Muscle of leg (tissue), 11 donors: ENCODE data around the gene FAM131C. TPM values are rescaled to one million over a fixed set of nuclear protein-coding genes. Genes with fewer than 3 reads are reported as not detected.
A peak's percentile ranks its signal among the peaks of the same experiment; 100 is the strongest.

Source experiments
- DNase-seq: peaks from one replicate; pipeline ENCODE4 v3.0.0; 2013
- H3K27ac ChIP-seq: one replicate; pipeline ENCODE4 v1.5.1; 2013; ENCODE audit warnings: mild to moderate bottlenecking, low read length, control low read depth
- H3K27me3 ChIP-seq: one replicate; pipeline ENCODE4 v1.6.1; 2013; ENCODE audit warnings: low read length; ENCODE audit not compliant: control insufficient read depth, insufficient read depth
- H3K36me3 ChIP-seq: one replicate; pipeline ENCODE4 v1.6.1; 2013; ENCODE audit warnings: low read length; ENCODE audit not compliant: control insufficient read depth, insufficient read depth
- H3K4me1 ChIP-seq: one replicate; pipeline ENCODE4 v1.6.1; 2013; ENCODE audit warnings: low read length; ENCODE audit not compliant: control insufficient read depth, insufficient read depth
- H3K4me3 ChIP-seq: one replicate; pipeline ENCODE4 v1.5.1; 2013; ENCODE audit warnings: low read length, control low read depth
- H3K9me3 ChIP-seq: replicated peaks from 2 replicates; pipeline ENCODE4 v1.6.1; 2013; ENCODE audit warnings: low read depth, low read length; ENCODE audit not compliant: control insufficient read depth
- WGBS: methylation state at CpG from one replicate; pipeline ENCODE4 v1.1.5; 2013; ENCODE audit warnings: missing lambda C conversion rate; ENCODE audit not compliant: insufficient coverage; 5-methylcytosine and 5-hydroxymethylcytosine counted together
- polyA plus RNA-seq, 8 donors: library from polyadenylated mRNA; unstranded; fragments of 120-200 nt; gene quantifications; one replicate each; pipeline versions ENCODE4 v1.2.1 to v1.2.3, GENCODE V29; 2013; ENCODE audit warnings: inconsistent platforms in 1 of 8, low replicate concordance in 1 of 8; ENCODE audit not compliant: insufficient read length in 8 of 8, insufficient read depth in 1 of 8
- total RNA-seq: library from RNA; stranded (reverse); fragments of 120-200 nt; gene quantifications from one replicate; pipeline ENCODE4 v1.2.4, GENCODE V29; 2013

FAM131C gene
- total and polyA plus RNA-seq, 9 donors: 0.09 to 0.53 (median 0.12) TPM; not detected in 2

- H3K36me3 ChIP-seq: no peaks in the 10 kb centered on the region
- peaks cover 2% of the 10 kb centered on the region for H3K27me3 ChIP-seq
- H3K4me3 ChIP-seq: no peak overlapping the region
- no peaks in the 10 kb centered on the region for H3K9me3 ChIP-seq
- 59% methylated on average over 7 of the region's 9 CpGs for WGBS
- H3K4me1 ChIP-seq: peaks cover 18% of the 10 kb centered on the region
- no peak overlapping the region for H3K27ac ChIP-seq
- no peak for DNase-seq
Measured at GRCh38 chr1:16088996-16089395, 15.5 kb upstream of the FAM131C start.

GRCh38 chr1:16088351-16088911 lies 15.0 kb upstream of the FAM131C start:
- 59% methylated on average over 13 of the region's 17 CpGs for WGBS
- H3K27ac ChIP-seq: no peak overlapping the region
- H3K27me3 ChIP-seq: peaks cover 2% of the 10 kb centered on the region

GRCh38 chr1:16087733-16088132 lies 14.3 kb upstream of the FAM131C start:
- H3K27ac ChIP-seq: no peak overlapping the region
- WGBS: 67% methylated on average over 1 of the region's 7 CpGs

More at GRCh38 chr1:16088351-16088911, 15.0 kb upstream of the FAM131C start:
- Histone ChIP-seq H3K36me3 (no peaks in the 10 kb centered on the region), H3K9me3 (no peaks in the 10 kb centered on the region), H3K4me1 (peaks cover 18% of the 10 kb centered on the region), H3K4me3 (no peak overlapping the region)
- no peak for DNase-seq

GRCh38 chr1:16085522-16085921 lies 12.1 kb upstream of the FAM131C start:
- Histone ChIP-seq H3K4me1 (peaks cover 18% of the 10 kb centered on the region), H3K4me3 (no peak overlapping the region), H3K27me3 (no peaks in the 10 kb centered on the region), H3K36me3 (no peaks in the 10 kb centered on the region), H3K27ac (no peak overlapping the region), H3K9me3 (no peaks in the 10 kb centered on the region)
- WGBS: 94% methylated on average over 2 of the region's 6 CpGs
- DNase-seq: no peak

More at GRCh38 chr1:16087733-16088132, 14.3 kb upstream of the FAM131C start:
- DNase-seq: no peak
- H3K4me3 ChIP-seq: no peak overlapping the region
- no peaks in the 10 kb centered on the region for H3K9me3 ChIP-seq
- peaks cover 2% of the 10 kb centered on the region for H3K27me3 ChIP-seq
- H3K36me3 ChIP-seq: no peaks in the 10 kb centered on the region
- peaks cover 18% of the 10 kb centered on the region for H3K4me1 ChIP-seq

GRCh38 chr1:16083486-16083885 lies 10.0 kb upstream of the FAM131C start:
- Histone ChIP-seq H3K4me1 (peaks cover 19% of the 10 kb centered on the region), H3K4me3 (no peak overlapping the region), H3K36me3 (no peaks in the 10 kb centered on the region), H3K9me3 (no peaks in the 10 kb centered on the region), H3K27ac (no peak overlapping the region), H3K27me3 (no peaks in the 10 kb centered on the region)
- 73% methylated on average over 2 of the region's 5 CpGs for WGBS
- DNase-seq: no peak

GRCh38 chr1:16082283-16083038 lies 9.0 kb upstream of the FAM131C start:
- peaks cover 12% of the 10 kb centered on the region for H3K4me1 ChIP-seq

GRCh38 chr1:16081636-16082035 lies 8.2 kb upstream of the FAM131C start:
- 85% methylated on average over 9 of the region's 9 CpGs for WGBS

More at GRCh38 chr1:16082283-16083038, 9.0 kb upstream of the FAM131C start:
- H3K9me3 ChIP-seq: no peaks in the 10 kb centered on the region
- no peak overlapping the region for H3K4me3 ChIP-seq
- no peak for DNase-seq
- 71% methylated on average over 6 of the region's 9 CpGs for WGBS
- H3K27ac ChIP-seq: no peak overlapping the region
- no peaks in the 10 kb centered on the region for H3K36me3 ChIP-seq
- no peaks in the 10 kb centered on the region for H3K27me3 ChIP-seq

GRCh38 chr1:16080422-16081150 lies 7.1 kb upstream of the FAM131C start:
- no peak for DNase-seq
- Histone ChIP-seq H3K9me3 (no peaks in the 10 kb centered on the region), H3K36me3 (no peaks in the 10 kb centered on the region), H3K27ac (no peak overlapping the region), H3K4me3 (no peak overlapping the region), H3K27me3 (no peaks in the 10 kb centered on the region), H3K4me1 (peaks cover 10% of the 10 kb centered on the region)
- 89% methylated on average over 3 of the region's 5 CpGs for WGBS

More at GRCh38 chr1:16081636-16082035, 8.2 kb upstream of the FAM131C start:
- Histone ChIP-seq H3K9me3 (no peaks in the 10 kb centered on the region), H3K27ac (no peak overlapping the region), H3K27me3 (no peaks in the 10 kb centered on the region), H3K4me3 (no peak overlapping the region), H3K36me3 (no peaks in the 10 kb centered on the region), H3K4me1 (peaks cover 12% of the 10 kb centered on the region)
- DNase-seq: no peak

- H3K36me3 ChIP-seq: no peaks in the 10 kb centered on the region
- 79% methylated on average over 2 of the region's 10 CpGs for WGBS
- no peaks in the 10 kb centered on the region for H3K9me3 ChIP-seq
- H3K27me3 ChIP-seq: peaks cover 3% of the 10 kb centered on the region
- peaks cover 6% of the 10 kb centered on the region for H3K4me1 ChIP-seq
- DNase-seq: peak; percentile 83
- H3K4me3 ChIP-seq: no peak overlapping the region
- no peak overlapping the region for H3K27ac ChIP-seq
Measured at GRCh38 chr1:16078925-16079656, 5.6 kb upstream of the FAM131C start.
